Raji (cell line): ENCODE data around the gene ALDH8A1.

Experiments
- POLR2A ChIP-seq: IDR thresholded peaks from 2 replicates; pipeline ENCODE4 v1.6.1; 2011; ENCODE audit warnings: low read depth, low read length, control low read depth; ENCODE audit not compliant: insufficient read depth

The ALDH8A1 gene, protein sequence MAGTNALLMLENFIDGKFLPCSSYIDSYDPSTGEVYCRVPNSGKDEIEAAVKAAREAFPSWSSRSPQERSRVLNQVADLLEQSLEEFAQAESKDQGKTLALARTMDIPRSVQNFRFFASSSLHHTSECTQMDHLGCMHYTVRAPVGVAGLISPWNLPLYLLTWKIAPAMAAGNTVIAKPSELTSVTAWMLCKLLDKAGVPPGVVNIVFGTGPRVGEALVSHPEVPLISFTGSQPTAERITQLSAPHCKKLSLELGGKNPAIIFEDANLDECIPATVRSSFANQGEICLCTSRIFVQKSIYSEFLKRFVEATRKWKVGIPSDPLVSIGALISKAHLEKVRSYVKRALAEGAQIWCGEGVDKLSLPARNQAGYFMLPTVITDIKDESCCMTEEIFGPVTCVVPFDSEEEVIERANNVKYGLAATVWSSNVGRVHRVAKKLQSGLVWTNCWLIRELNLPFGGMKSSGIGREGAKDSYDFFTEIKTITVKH

DNA sequence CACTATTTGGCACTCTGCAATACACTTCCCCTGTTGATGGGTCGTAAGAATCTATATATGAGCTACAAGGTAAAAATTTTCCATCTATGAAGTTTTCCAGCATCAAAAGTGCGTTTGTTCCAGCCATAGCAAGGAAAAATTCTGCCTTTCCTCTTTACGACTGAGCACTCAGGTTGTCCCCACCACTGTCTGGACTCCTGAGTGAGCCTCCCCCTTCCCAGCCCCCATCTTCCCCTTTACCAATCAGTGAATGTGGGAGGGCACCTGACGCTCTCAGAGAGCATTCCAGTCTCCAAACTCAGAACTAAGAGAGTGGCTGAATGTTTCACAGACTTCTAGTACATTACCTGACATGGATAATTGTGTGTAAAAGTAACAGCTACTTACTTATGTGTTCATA is at the start of gene ALDH8A1:
Gene ALDH8A1, minus strand, starts transcription at position 175 of the 400 bp plus-strand sequence. Its CDS starts 48 bp downstream, at position 127.
- no peak for TF ChIP-seq POLR2A

DNA sequence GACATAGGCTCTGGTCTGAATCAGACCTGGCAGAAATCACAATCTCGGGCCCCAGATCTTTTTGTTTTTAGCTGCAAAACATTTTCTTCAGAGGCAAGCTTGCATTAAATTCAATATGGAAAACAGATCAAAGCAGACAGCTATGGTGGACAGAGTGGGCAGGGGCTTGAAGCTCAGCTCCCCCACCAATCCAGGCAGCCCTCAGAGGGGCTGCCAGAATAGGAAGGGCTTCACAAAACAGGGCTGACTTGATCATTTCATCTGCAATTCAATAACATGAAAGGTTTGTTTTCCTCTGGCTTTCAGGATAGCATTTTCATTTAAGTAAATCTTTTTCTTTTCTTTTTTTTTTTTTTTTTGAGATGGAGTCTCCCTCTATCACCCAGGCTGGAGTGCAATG is 49.2 kb upstream of the ALDH8A1 start:
- no peak for TF ChIP-seq POLR2A

DNA sequence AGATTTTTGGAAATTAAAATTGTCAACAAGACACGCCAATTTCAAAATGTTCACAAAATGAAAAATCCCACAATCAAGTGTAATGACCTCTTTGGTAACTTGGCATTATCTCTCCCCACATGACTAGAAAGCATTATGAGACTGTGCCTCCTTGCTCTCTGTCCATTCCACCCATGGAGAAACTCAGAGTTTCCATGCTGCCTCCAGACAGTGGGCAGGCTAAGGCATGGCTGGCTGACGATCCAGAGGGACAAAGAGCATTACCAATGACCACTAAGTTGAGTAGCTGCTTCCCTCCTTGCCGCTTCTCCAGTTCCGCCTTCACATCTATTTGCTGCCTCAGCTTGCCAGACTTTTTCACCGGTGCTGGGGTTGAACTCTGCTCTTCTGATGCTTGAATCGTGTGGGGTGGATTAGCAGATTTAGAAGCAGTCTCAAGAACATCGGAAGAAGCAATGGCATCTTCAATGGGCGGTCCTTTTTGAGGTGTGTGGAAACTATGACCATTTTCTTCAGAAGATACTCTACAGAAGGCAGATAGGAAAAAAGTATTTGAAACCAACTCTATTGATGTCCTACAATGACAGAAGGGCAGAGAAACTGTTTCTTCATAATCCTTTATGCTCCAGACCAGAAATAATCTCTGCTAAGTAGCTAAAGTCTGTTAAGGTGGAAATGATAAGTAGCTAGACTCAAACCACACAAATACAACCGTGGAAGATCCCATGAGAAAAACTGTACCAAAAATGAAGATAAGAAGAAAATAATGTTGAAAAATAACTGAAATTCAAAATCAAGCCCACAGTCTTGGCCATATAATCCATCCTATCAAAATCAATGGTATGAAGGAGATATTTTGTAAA is 47.5 kb upstream of the ALDH8A1 start:
- no peak for TF ChIP-seq POLR2A

DNA sequence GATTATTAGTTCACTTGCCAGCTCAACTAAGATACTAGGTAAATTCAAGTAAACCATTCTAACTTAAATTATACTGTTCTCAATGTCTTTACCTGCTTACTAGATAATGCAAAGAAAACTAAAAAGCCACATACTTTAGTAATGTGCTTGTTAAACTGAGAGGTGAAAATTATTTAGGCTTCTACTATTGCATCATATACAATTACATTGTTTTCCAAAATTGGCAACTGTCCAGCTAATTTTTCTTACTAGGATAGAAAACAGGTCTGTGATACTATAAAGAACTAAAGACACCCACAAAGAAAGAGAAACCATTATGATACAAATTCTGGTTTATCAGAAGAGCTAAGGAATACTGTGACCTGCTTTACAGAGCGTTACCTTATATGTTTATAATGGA is 45.6 kb upstream of the ALDH8A1 start:
- no peak for TF ChIP-seq POLR2A

DNA sequence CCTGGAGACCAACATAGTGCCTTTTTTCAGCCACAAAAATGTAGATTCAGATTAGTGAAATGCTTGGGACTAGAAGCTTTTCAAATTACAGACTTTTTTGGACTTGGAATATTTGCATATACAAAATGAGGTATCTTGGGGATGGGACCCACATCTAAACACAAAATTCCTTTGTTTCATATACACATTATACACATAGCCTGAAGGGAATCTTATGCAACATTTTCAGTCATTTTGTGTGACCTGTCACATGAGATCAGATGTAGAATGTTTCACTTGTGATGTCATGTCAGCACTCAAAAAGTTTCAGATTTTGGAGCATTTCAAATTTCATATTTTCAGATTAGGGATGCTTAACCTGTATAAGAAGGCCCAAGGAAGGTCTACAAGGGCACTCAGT is 44.5 kb upstream of the ALDH8A1 start:
- no peak for TF ChIP-seq POLR2A

DNA sequence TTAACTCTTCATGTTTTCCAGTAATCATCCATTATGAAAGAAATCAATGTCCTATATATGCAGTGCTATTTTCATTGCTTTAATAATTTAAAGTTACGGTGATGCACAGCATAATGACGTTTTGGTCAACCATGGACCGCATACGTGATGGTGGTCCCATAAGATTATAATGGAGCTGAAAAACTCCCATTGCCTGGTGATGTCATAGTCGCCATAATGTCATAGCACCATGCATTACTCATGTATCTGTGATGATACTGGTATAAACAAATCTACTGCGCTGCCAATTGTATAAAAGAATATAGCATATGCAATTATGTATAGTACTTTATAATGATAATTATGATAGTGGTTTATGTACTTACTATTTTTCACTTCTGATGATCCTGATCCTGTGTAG is 42.3 kb upstream of the ALDH8A1 start:
- no peak for TF ChIP-seq POLR2A

DNA sequence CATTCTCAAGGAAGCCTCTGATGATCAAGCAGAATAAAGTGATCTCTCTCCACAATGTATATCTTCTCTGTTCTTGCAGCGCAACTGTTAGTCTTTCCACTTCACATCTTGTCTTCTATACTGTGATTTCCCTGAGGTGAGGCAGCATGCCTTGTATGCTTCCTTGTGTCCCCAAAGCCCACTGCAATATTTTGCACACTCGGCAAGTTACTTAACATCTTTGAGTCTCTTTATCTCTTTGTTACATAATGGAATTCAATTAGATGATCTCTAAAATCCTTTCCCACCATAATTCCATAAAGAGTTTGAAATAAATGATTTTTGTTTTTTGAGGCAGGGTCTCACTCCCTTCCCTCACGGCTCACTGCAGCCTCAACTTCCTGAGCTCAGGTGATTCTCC is 40.4 kb upstream of the ALDH8A1 start:
- TF ChIP-seq POLR2A, result no peak

DNA sequence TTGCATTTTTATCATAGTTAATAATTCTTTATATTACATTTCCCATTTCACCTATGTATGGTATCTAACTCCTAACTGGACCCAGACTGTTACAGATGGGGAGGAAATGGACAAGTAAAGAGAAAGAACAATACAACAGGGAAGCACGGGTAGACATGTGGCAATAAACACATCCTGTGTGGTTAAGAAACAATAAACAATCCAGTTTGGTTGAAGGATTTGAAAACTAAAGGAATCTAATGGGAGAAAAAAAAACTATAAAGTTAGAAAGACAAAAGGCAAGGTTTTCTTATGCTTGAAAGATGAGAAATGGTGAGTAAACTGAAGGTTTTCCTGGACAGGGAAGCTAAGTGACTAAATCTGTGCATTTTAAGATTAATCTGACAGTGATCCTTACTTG is 34.9 kb upstream of the ALDH8A1 start:
- TF ChIP-seq POLR2A, result no peak

DNA sequence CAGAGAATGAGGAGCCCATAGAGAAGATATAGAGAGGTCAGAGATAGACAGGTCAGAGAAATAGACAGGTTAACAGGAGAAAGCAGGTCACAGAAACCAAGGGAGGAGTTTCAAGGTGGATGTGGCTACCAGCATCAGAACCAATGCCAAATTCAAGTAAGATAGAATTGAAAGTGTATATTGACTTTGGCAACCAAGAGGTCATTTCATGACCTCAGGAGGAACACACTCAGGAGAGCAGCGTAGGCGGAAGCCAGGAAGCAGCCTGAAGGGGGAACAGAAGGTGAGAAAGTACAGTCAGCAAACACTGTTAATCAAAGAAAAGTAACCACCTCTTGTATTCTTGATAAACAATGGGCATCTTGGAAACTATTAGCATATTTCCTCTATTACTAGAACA is 33.9 kb upstream of the ALDH8A1 start:
- TF ChIP-seq POLR2A, result no peak

DNA sequence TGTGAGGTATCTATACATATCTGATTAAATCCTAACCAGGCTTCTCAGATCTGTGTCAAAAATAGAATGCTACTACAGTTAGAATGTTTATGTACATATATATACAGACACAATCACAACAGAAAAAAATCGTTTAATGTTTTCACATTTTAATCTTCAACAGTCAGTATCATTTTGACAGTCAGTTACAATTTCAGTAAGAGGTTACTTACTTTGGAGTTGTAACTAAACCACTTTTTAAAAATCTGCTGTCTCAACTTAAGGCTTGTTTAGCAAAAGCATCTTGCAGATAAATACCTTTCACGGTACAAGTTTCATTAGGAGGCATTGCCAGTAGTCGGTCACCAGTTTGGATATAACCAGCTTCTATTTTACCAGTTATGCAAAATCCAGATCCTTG is 32.3 kb upstream of the ALDH8A1 start:
- no peak for TF ChIP-seq POLR2A

DNA sequence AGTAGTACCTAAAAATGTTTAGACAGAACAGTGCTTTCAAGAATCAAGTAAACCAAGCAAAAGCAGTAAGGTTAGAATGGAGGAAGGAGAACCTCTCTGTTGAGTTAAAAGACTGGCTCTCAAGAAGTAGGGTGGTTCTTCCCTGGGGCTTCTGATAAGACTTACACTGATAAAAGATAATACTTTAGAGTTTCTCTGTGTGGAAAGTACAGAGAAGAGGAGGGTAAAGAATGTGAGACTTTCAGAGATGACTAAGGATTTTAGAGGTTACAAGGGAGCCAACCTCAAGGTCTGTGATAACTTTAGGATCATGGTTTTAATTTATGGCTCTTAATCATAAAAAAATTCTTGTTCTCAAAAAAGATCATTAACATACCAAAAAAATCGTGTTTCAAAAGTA is 30.9 kb upstream of the ALDH8A1 start:
- no peak for TF ChIP-seq POLR2A

DNA sequence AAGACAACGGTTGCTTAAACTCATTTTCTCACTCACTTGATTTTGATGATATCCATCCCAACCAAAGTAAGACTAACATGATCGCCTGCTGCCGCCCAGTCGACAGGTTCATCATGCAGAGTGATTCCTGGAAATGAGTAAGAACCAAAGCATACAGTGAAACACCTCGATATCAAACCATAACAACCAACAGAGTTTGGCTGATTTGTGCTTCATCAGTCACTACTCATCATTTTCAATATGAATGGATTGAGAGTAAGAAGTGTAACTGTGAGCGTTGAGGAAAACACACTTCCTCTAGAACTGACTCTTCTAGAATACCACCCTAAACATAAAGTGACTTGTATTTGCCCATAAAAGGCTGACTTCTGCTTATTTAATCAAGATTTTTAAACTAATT is 29.2 kb upstream of the ALDH8A1 start:
- TF ChIP-seq POLR2A, result no peak

DNA sequence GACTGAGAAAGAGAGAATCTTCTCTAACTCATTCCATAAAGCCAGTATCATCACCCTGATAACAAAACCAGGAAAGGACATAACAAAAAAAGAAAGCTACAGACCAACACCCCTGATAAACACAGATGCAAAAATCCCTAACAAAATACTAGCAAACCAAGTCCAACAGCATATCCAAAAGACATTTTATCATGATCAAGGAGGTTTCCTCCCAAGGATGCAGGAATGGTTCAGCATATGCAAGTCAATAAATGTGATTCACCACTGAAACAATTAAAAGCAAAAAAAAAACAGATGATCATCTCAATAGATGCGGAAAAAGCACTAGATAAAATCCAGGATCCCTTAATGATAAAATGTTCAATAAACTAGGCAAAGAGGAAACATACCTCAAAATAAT is 24.5 kb upstream of the ALDH8A1 start:
- no peak for TF ChIP-seq POLR2A

DNA sequence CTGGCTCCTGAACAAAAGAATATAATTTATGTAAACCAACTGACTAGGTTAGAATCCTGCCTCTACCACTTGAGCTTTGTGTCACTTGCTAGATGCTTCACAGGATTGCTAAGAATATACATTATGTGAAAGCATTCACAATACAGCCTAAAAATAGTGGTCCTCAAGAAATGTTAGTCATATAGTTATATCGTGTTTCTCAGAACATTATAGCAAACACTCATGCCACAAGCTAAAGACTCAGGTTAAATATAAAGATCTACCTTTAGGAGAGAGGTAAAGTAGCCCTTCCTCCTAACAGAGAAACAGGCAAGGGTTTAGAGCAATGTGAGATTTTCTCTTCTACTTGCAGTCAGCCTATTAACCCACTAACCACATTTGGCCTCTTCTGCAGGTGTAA is 17.8 kb upstream of the ALDH8A1 start:
- no peak for TF ChIP-seq POLR2A

DNA sequence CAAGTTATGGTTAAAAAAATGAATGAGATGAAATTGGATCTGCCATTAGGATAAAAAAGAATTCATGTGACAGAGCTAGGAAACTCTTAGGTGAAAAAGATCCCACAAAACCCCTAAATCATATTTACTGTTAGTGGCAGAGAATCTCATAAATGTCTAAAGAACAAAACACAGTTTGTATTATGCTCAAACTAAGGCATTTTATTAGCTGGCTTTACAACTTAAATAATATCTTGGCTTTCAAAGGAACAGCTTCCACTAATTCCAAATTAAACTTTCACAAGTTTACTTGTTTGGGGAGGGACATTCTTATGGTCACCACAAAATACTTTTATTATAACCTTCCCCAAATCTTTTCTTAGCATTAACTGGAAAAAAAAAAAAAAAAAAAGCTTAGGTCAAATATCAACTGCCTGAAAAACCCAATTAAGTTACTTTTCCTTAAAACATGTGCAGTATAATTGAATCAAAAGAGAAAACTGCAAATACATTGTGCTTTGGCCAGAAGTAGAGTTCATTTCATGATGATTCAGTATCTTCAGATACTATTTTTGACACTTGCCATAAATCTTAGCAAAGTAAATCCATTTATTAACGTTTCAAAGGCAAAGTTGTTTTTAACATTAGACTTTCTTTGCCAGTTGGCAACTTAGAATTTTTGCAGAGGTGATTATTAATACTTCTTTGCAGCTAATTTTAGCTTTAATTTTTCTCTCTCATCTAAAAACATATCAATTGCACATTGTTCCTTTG is 14.7 kb upstream of the ALDH8A1 start:
- TF ChIP-seq POLR2A, result no peak
